ENCODE data around the gene CDC42BPA. TPM values are rescaled to one million over a fixed set of nuclear protein-coding genes. Genes with fewer than 3 reads are reported as not detected.
A peak's percentile ranks its signal among the peaks of the same experiment; 100 is the strongest.

The CDC42BPA gene
- total RNA-seq, 2 donors from 2014 or later, result 26.4 to 36.6 TPM

DNA sequence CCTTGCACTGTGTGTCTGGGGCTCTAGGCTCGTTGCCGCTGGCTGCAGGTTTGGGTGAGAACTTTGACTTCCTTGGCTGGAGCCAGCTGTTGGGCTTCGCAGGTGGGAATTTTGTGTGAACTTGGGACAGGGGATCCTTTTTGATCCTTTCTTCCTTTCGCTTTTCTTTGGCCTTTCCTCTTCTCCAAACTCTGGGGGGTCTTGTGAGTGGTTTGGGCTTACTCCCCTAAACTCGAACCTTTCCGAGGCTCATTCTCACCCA lies 377.6 kb downstream of the CDC42BPA start:
- Histone ChIP-seq H3K27me3 (no peaks in the 10 kb centered on the region), H3K27ac (peak overlapping the region; percentile 98), H3K4me3 (peak overlapping the region; percentile 90), H3K4me1 (peaks cover 23% of the 10 kb centered on the region), H3K9ac (ENCODE audit: low read depth in 2 of 2, low read length in 2 of 2) (peak overlapping the region; percentile 70 to 95), H3K36me3 (no peaks in the 10 kb centered on the region), H3K9me3 (no peaks in the 10 kb centered on the region)
- TF ChIP-seq, protein P1, sequence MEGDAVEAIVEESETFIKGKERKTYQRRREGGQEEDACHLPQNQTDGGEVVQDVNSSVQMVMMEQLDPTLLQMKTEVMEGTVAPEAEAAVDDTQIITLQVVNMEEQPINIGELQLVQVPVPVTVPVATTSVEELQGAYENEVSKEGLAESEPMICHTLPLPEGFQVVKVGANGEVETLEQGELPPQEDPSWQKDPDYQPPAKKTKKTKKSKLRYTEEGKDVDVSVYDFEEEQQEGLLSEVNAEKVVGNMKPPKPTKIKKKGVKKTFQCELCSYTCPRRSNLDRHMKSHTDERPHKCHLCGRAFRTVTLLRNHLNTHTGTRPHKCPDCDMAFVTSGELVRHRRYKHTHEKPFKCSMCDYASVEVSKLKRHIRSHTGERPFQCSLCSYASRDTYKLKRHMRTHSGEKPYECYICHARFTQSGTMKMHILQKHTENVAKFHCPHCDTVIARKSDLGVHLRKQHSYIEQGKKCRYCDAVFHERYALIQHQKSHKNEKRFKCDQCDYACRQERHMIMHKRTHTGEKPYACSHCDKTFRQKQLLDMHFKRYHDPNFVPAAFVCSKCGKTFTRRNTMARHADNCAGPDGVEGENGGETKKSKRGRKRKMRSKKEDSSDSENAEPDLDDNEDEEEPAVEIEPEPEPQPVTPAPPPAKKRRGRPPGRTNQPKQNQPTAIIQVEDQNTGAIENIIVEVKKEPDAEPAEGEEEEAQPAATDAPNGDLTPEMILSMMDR (IDR thresholded peaks at IDR 0.05), result no peak
- intact Hi-C loops (cut with DNase I), result no loop called here
- no peak for DNase-seq

GRCh38 chr1:226940029-226940805 lies 378.1 kb downstream of the CDC42BPA start, which contains the start of gene COQ8A:
Gene COQ8A (plus strand): TSS chr1:226940294. CDS start chr1:226961386, 21,092 bp downstream.
- peaks cover 21% of the 10 kb centered on the region for H3K4me1 ChIP-seq
- H3K27ac ChIP-seq, result peak within 1 kb of the TSS; percentile 98
- no peaks in the 10 kb centered on the region for H3K36me3 ChIP-seq
- H3K9ac ChIP-seq (ENCODE audit: low read depth in 2 of 2, low read length in 2 of 2), result peak within 1 kb of the TSS; percentile 95 to 97
- TF ChIP-seq, protein P1 (IDR thresholded peaks at IDR 0.05), result no peak
- intact Hi-C loops (cut with DNase I), result no loop called here
- H3K27me3 ChIP-seq, result no peaks in the 10 kb centered on the region
- peak within 1 kb of the TSS; percentile 90 for H3K4me3 ChIP-seq
- no peaks in the 10 kb centered on the region for H3K9me3 ChIP-seq
- DNase-seq, result peak; percentile 99

Other genes with a start within 250 kb of the CDC42BPA start
- gene ZNF678, start 245.1 kb upstream of the CDC42BPA start, total RNA-seq, result 10 to 100 TPM in 1 of 2 donors, 1 to 10 TPM in 1; 7.4 to 10.4 TPM

All from colonic mucosa (tissue), 4 donors.